Stomach (tissue), 9 donors: ENCODE measurements around the gene CLP1. TPM values are rescaled to one million over a fixed set of nuclear protein-coding genes. Genes with fewer than 3 reads are reported as not detected.
A peak's percentile ranks its signal among the peaks of the same experiment; 100 is the strongest.

Experiments
- DNase-seq, 2 donors: peaks; one replicate each; pipeline versions ENCODE4 v3.0.0 to v3.0.0-alpha.2; 2013 to 2019
- H3K27ac ChIP-seq, 5 donors: fragments of 200-600 bp in 4 of 5; sonication (generic) in 4 of 5; one replicate each; pipeline ENCODE4 v1.5.1; 2013 to 2019; ENCODE audit warnings: mild to moderate bottlenecking in 1 of 5, moderate library complexity in 1 of 5
- H3K27me3 ChIP-seq, 3 donors: fragments of 200-600 bp; sonication (generic); one replicate each; pipeline ENCODE4 v1.5.1; 2017 to 2019; ENCODE audit warnings: mixed run types in 1 of 3
- H3K36me3 ChIP-seq, 4 donors: fragments of 200-600 bp; sonication (generic); 1 replicate in 3 of 4; 2 replicates in 1 of 4; pipeline ENCODE4 v1.5.1; 2016 to 2019
- H3K4me1 ChIP-seq, 4 donors: fragments of 200-600 bp; sonication (generic); one replicate each; pipeline ENCODE4 v1.5.1; 2016 to 2019
- H3K4me3 ChIP-seq, 4 donors: fragments of 200-600 bp; sonication (generic) in 3 of 4; one replicate each; pipeline ENCODE4 v1.5.1; 2016 to 2019; ENCODE audit warnings: mild to moderate bottlenecking in 1 of 4
- H3K9me3 ChIP-seq, 4 donors: fragments of 200-600 bp; sonication (generic); one replicate each; pipeline ENCODE4 v1.5.1; 2016 to 2019
- CTCF ChIP-seq, 7 experiments: fragments of 450-650 bp in 4 of 7; fragments of 200-600 bp in 3 of 7; sonication (generic) in 3 of 7; IDR thresholded peaks; one replicate each; pipeline ENCODE4 v1.5.1; 2016 to 2019; ENCODE audit warnings: antibody characterized with exemption in 7 of 7, control low read depth in 2 of 7, mild to moderate bottlenecking in 1 of 7
- EP300 ChIP-seq: sonication (generic); formaldehyde crosslinking; IDR thresholded peaks from one replicate; pipeline ENCODE4 v1.6.1; 2017; ENCODE audit warnings: antibody characterized with exemption
- POLR2A ChIP-seq, 4 donors: fragments of 450-650 bp; IDR thresholded peaks; one replicate each; pipeline ENCODE4 v1.6.1; 2016; ENCODE audit warnings: antibody characterized with exemption in 4 of 4, control low read depth in 2 of 4, mild to moderate bottlenecking in 1 of 4, moderate library complexity in 1 of 4
- POLR2AphosphoS5 ChIP-seq, 3 donors: sonication (generic); formaldehyde crosslinking; IDR thresholded peaks; one replicate each; pipeline ENCODE4 v1.6.1; 2016; ENCODE audit warnings: antibody characterized with exemption in 3 of 3
- WGBS, 5 donors: extraction: QIAGEN DNeasy Blood & Tissue Kit in 3 of 5; methylation state at CpG; one replicate each; pipeline versions ENCODE4 v1.1.5 to v1.1.7; 2013 to 2018; 5-methylcytosine and 5-hydroxymethylcytosine counted together
- intact Hi-C: fragments of 100-400 bp; cut with DNase I; formaldehyde crosslinking; loops from one replicate; pipeline ENCODE4 v1.15.1; 2023; ENCODE audit warnings: low total_unique reads
- polyA plus RNA-seq, 3 donors: library from polyadenylated mRNA; stranded (reverse); fragments of 200-250 nt; gene quantifications; one replicate each; pipeline ENCODE4 v1.2.3, GENCODE V29; 2013
- total RNA-seq, 5 donors: library from RNA; depleted of rRNA; stranded (reverse); fragments of >200 nt; gene quantifications; one replicate each; pipeline versions ENCODE4 v1.1.0 to v1.2.3, GENCODE V29; 2014 to 2016
- donor health status: healthy with polysubstance abuse.
- donor health status: Bipolar disorder and iron deficiency.
- donor health status: healthy.

CLP1 gene
- total and polyA plus RNA-seq, 8 donors: 2.7 to 14.7 (median 11.0) TPM; not detected in 1

DNA sequence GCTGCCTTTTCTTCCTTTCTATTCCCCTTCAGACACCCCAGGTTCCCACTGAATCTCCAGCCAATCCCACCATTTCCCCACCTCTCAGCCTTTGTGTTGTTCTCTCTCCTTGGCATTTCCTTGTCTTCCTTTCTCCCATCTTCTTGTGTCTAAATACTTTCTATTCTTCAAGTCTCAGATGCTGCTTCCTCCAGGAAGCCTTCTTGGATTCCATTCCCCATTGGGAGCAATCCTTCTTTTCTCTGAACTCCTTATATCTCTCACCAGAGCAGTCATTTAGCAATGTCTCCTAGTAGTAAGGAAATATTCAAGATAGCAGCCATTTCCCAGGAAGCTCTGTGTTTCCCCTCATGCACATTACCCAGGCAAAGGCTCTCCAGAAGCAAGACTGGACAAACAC lies 23.3 kb upstream of the CLP1 start:
- TF ChIP-seq POLR2AphosphoS5 (IDR thresholded peaks at IDR 0.05): no peak
- no peak for TF ChIP-seq EP300
- no peak for TF ChIP-seq POLR2A (IDR thresholded peaks at IDR 0.05)
- no peak for TF ChIP-seq CTCF (IDR thresholded peaks at IDR 0.05)
- intact Hi-C loops: no loop called here
- Histone ChIP-seq H3K36me3 (no peaks in the 10 kb centered on the region), H3K27me3 (peaks cover 0 to 26% (median 16%) of the 10 kb centered on the region in 3 donors), H3K4me1 (peaks cover 10 to 22% (median 20%) of the 10 kb centered on the region in 4 donors), H3K9me3 (no peaks in the 10 kb centered on the region), H3K4me3 (no peak overlapping the region), H3K27ac (no peak overlapping the region)
- no peak for DNase-seq

DNA sequence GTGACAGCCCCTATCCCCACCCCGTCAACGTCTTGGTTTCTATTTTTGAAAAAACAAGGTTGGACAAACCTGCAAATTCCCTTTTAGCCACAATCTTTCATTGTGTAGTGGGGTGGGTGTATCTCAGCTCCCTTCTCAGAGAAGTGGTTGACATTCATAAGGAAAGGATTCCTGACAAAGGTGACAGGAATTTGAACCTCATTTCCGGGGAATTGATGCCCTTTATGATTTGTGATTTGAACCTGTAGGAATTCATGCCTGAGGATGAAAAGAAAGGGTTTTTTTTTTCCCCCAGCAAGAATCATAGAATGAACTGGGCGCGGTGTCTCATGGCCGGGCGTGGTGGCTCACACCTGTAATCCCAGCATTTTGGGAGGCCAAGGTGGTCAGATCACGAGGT lies 22.3 kb upstream of the CLP1 start:
- 77 to 85% (median 80%) methylated on average over 7 to 8 of the region's 8 CpGs for WGBS, 5 donors
- no peak overlapping the region for H3K4me3 ChIP-seq
- H3K4me1 ChIP-seq: peaks cover 18 to 31% (median 28%) of the 10 kb centered on the region in 4 donors
- no peak for TF ChIP-seq POLR2A (IDR thresholded peaks at IDR 0.05)
- TF ChIP-seq CTCF (IDR thresholded peaks at IDR 0.05): no peak
- TF ChIP-seq EP300: no peak
- TF ChIP-seq POLR2AphosphoS5 (IDR thresholded peaks at IDR 0.05): no peak
- no peak overlapping the region for H3K27ac ChIP-seq
- no peaks in the 10 kb centered on the region for H3K36me3 ChIP-seq
- intact Hi-C loops: no loop called here
- no peaks in the 10 kb centered on the region for H3K9me3 ChIP-seq
- DNase-seq: no peak
- peaks cover 0 to 28% (median 18%) of the 10 kb centered on the region in 3 donors for H3K27me3 ChIP-seq

DNA sequence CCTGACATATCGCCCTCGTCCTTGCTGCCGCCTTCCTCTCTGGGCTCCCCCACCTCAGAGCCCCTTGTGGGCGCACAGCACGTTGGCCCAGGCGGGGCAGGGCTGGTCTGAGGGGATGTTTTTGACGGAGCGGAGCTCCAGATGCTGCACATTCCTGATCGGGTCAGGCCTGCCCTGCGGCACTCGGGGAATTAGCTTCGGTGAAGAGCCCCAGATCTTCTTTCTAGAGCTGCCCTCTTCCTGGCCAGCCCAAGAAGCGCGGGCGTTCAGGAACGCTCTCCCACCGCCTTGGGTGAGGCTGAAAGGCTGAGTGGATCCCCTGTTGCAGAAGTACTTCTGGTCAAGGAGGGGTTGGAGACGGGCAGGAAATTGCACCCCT lies 19.9 kb upstream of the CLP1 start:
- Histone ChIP-seq H3K27ac (peak overlapping the region in 4 of 5 donors; percentile 71 to 85 (median 83)), H3K27me3 (peaks cover 0 to 28% (median 18%) of the 10 kb centered on the region in 3 donors), H3K36me3 (no peaks in the 10 kb centered on the region), H3K4me3 (peak overlapping the region; percentile 73 to 90 (median 78)), H3K9me3 (no peaks in the 10 kb centered on the region), H3K4me1 (peaks cover 18 to 44% (median 38%) of the 10 kb centered on the region in 4 donors)
- intact Hi-C loops: no loop called here
- peak in 1 of 2 donors; percentile 54 for DNase-seq
- WGBS, 5 donors: 22 to 36% (median 23%) methylated on average over 14 to 18 of the region's 18 CpGs
- no peak for TF ChIP-seq CTCF (IDR thresholded peaks at IDR 0.05)
- no peak for TF ChIP-seq POLR2A (IDR thresholded peaks at IDR 0.05)

DNA sequence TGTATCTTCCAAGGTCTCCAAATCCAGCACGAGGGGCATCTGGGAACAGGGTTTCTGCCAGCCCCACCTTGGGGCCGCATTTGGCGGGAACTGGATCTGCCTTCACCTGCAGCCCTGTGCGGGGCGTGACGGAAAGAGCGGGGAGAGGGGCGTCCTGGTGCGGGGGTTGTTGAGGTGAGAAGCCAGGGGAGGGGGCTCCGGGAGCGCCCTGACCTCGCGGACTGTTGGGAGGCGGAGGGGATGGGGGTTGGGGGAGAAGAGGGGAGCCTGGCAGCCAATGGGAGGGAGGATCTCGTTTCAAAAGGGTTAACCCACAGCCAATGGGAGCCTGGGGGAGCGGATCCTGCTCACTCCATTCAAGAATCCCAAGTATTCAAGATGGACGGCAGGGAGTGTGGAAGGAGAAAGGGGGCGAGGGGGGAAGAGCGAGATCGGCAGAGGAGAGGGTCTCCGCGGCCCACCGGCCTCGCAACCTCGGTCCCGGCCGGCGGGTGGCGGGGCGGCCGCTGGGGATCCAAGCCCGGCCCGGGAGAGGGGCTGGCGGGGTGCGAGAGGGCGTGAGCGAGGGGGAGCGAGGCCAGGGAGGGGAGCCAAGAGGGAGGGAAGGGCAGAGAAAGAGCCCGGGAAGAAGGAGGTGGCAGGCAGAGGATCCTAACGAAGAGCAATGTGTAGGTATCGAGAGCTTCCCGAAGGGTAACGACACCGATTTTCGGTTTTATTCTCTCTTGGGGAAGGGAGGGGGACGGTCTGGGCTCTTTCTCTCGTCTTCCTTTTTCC lies 19.4 kb upstream of the CLP1 start:
- Histone ChIP-seq H3K27ac (peak overlapping the region; percentile 9 to 85 (median 82)), H3K4me3 (peak overlapping the region; percentile 73 to 90 (median 78)), H3K27me3 (peaks cover 0 to 28% (median 18%) of the 10 kb centered on the region in 3 donors), H3K36me3 (no peaks in the 10 kb centered on the region), H3K4me1 (peaks cover 18 to 44% (median 38%) of the 10 kb centered on the region in 4 donors), H3K9me3 (no peaks in the 10 kb centered on the region)
- DNase-seq: peak; percentile 36 to 96
- WGBS, 5 donors: 0 to 3% (median 1%) methylated on average over 43 to 47 of the region's 47 CpGs
- TF ChIP-seq POLR2AphosphoS5 (IDR thresholded peaks at IDR 0.05) (peak in 1 of 3 donors; percentile 28), POLR2A (IDR thresholded peaks at IDR 0.05) (no peak), EP300 (no peak), CTCF (IDR thresholded peaks at IDR 0.05) (no peak)
- intact Hi-C loops: no loop called here
